Tibial nerve (tissue), 4 donors: ENCODE measurements around the gene STIL.

Experiments used
- EP300 ChIP-seq, 2 donors: sonication (generic); formaldehyde crosslinking; IDR thresholded peaks; one replicate each; pipeline ENCODE4 v1.6.1; 2017; ENCODE audit warnings: antibody characterized with exemption in 2 of 2, mild to moderate bottlenecking in 1 of 2
- POLR2A ChIP-seq, 2 donors: fragments of 450-650 bp; IDR thresholded peaks; one replicate each; pipeline ENCODE4 v1.6.1; 2017; ENCODE audit warnings: antibody characterized with exemption in 2 of 2, mild to moderate bottlenecking in 2 of 2, moderate library complexity in 2 of 2
- TF ChIP-seq, protein P1 (sequence below), 5 experiments: fragments of 200-600 bp in 3 of 5; fragments of 450-650 bp in 2 of 5; sonication (generic) in 3 of 5; IDR thresholded peaks; one replicate each; pipeline ENCODE4 v1.5.1; 2016 to 2019; ENCODE audit warnings: antibody characterized with exemption in 5 of 5, mild to moderate bottlenecking in 3 of 5, moderate library complexity in 2 of 5

DNA sequence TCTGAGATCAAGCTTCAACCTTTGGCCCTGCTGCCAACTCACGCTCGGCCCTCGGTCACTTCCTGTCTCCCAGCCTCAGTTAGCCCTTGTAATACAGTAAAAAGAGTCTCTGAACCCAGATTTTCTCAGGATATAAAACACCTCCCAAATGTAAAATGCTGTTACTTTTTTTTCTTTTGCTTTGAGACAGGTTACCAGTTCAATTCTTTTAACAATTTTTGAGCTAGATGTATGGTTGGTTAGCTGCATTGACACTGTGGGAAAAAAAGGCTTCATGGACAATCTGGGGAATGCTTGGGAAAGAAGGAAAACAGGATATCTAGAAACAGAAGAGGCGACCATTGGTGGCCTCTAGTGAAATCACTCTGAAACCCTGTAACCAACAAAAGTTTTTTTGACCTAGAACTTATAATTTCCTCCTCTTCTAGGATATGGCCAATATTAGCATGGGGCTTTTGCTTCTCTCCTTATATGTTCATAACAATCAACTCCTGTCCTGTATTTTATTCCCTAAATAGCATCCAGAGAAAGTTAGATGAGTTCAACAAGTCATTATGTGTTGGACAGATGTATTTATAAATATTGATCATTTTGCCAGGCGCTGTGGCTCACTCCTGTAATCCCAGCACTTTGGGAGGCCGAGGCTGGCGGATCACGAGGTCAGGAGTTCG is 21.0 kb upstream of the STIL start:
- TF ChIP-seq, protein P1, sequence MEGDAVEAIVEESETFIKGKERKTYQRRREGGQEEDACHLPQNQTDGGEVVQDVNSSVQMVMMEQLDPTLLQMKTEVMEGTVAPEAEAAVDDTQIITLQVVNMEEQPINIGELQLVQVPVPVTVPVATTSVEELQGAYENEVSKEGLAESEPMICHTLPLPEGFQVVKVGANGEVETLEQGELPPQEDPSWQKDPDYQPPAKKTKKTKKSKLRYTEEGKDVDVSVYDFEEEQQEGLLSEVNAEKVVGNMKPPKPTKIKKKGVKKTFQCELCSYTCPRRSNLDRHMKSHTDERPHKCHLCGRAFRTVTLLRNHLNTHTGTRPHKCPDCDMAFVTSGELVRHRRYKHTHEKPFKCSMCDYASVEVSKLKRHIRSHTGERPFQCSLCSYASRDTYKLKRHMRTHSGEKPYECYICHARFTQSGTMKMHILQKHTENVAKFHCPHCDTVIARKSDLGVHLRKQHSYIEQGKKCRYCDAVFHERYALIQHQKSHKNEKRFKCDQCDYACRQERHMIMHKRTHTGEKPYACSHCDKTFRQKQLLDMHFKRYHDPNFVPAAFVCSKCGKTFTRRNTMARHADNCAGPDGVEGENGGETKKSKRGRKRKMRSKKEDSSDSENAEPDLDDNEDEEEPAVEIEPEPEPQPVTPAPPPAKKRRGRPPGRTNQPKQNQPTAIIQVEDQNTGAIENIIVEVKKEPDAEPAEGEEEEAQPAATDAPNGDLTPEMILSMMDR (IDR thresholded peaks at IDR 0.05): no peak
- TF ChIP-seq POLR2A (IDR thresholded peaks at IDR 0.05): no peak
- TF ChIP-seq EP300 (IDR thresholded peaks at IDR 0.05): no peak
